Mucosa of descending colon (tissue), 3 donors: ENCODE data around the gene MACO1. TPM values are rescaled to one million over a fixed set of nuclear protein-coding genes. Genes with fewer than 3 reads are reported as not detected.
"Not testable (repeated sequence)": the region's sequence is repeated elsewhere in the genome, so short reads cannot be mapped to it uniquely, and the experiment has no call there.

Experiments used
- ATAC-seq: fragments of 200-7000 bp; cut with Tn5 transposase; one replicate; pipeline ENCODE4 v1.9.1; 2020; ENCODE audit warnings: mild to moderate bottlenecking, moderate library complexity
- DNase-seq, 3 donors: peaks; one replicate each; pipeline ENCODE4 v3.0.0-alpha.2; 2020
- H3K36me3 ChIP-seq: fragments of 200-600 bp; one replicate; pipeline ENCODE4 v1.8.0; 2021; ENCODE audit warnings: low read depth, mild to moderate bottlenecking
- H3K4me1 ChIP-seq: fragments of 200-600 bp; one replicate; pipeline ENCODE4 v1.8.0; 2021; ENCODE audit warnings: low read depth, mild to moderate bottlenecking
- H3K4me3 ChIP-seq: fragments of 200-600 bp; one replicate; pipeline ENCODE4 v1.8.0; 2021; ENCODE audit warnings: mild to moderate bottlenecking
- H3K9me3 ChIP-seq: fragments of 200-600 bp; one replicate; pipeline ENCODE4 v1.8.0; 2021; ENCODE audit warnings: mild to moderate bottlenecking
- intact Hi-C, 2 donors: fragments of 100-400 bp; cut with DNase I in 1 of 2; cut with micrococcal nuclease in 1 of 2; formaldehyde crosslinking; loops; one replicate each; pipeline versions ENCODE4 v1.11.0 to v1.11.1; 2022; cut with DNase I, micrococcal nuclease
- total RNA-seq, 3 donors: library from RNA; stranded (reverse); fragmentation: NEBNext Ultra II Directional in 2 of 3; extraction: Animal tissue kit (Norgen Biotek cat#: 25700) in 2 of 3; gene quantifications; one replicate each; pipeline versions ENCODE4 v1.2.1 to v1.2.4, GENCODE V29; 2021 to 2023
- TF ChIP-seq, protein P1 (sequence below): fragments of 200-600 bp; IDR thresholded peaks from one replicate; pipeline ENCODE4 v1.8.0; 2022; ENCODE audit warnings: antibody characterized with exemption, mild to moderate bottlenecking
- donor health status: DM: no; HTN: no; CAD: no; lungs with moderate emphysema.
- donor health status: DM: no; HTN: no; CAD: no.
- donor health status: DM: no; HTN: yes; CAD: no.

Gene MACO1
- total RNA-seq, 3 donors from 2014 or later, result 21.8 to 23.5 (median 22.5) TPM

DNA sequence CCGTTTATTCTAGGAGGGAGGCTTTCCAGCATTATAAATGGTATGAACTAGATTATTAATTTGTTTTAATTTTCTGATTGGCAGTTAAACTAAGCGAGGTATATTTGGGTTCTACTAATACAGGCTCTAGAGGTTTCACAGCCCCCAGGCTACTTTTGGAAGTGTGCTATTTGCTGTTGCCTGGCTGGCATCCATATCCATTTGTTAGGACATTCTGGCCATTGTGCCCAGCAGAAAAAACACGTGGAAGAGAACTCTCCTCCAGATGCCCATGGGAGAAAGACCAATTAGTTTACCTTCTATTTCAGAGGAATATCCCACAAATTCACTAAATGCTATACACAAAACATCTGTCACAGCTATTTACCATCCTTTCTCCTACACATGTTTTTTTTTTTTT lies 29.3 kb downstream of the MACO1 start:
- DNase-seq (no peak), ATAC-seq (no peak)
- H3K9me3 ChIP-seq, result no peaks in the 10 kb centered on the region
- TF ChIP-seq, protein P1, sequence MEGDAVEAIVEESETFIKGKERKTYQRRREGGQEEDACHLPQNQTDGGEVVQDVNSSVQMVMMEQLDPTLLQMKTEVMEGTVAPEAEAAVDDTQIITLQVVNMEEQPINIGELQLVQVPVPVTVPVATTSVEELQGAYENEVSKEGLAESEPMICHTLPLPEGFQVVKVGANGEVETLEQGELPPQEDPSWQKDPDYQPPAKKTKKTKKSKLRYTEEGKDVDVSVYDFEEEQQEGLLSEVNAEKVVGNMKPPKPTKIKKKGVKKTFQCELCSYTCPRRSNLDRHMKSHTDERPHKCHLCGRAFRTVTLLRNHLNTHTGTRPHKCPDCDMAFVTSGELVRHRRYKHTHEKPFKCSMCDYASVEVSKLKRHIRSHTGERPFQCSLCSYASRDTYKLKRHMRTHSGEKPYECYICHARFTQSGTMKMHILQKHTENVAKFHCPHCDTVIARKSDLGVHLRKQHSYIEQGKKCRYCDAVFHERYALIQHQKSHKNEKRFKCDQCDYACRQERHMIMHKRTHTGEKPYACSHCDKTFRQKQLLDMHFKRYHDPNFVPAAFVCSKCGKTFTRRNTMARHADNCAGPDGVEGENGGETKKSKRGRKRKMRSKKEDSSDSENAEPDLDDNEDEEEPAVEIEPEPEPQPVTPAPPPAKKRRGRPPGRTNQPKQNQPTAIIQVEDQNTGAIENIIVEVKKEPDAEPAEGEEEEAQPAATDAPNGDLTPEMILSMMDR, result no peak
- H3K4me3 ChIP-seq, result no peak overlapping the region
- H3K4me1 ChIP-seq, result peaks cover 5% of the 10 kb centered on the region
- intact Hi-C loops, result no loop called here
- H3K36me3 ChIP-seq, result no peaks in the 10 kb centered on the region

DNA sequence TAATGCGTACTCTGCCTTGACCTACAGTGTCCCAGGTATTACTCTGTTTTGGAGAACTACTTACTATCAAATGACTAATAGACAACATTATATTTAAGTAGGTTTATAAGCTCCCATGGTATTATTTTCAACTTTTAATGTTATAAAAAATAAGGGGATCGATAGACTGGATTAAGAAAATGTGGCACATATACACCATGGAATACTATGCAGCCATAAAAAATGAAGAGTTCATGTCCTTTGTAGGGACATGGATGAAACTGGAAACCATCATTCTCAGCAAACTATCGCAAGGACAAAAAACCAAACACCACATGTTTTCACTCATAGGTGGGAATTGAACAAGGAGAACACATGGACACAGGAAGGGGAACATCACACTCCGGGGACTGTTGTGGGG lies 30.1 kb downstream of the MACO1 start:
- DNase-seq, H3K9me3 ChIP-seq, intact Hi-C loops, H3K4me3 ChIP-seq, H3K4me1 ChIP-seq, H3K36me3 ChIP-seq, ATAC-seq: not testable (repeated sequence)

DNA sequence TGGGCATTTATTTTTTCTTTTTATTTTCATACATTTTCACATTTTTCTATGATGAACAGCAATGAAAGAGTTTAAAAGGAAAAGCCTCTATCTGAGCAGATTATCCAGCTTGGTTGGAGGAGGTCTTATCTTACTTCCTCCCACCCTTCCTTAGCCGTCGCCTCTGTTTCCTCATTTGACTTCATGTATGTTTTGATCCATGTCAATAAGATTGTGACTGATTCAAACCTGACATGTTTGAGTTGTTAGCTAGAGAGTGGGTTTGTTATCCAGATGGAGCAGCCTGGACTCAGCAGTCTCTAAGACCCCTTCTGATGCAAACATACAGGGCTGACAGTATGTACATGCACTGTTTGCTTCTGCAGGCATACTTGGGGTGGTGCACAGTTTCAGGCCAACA lies 31.2 kb downstream of the MACO1 start:
- TF ChIP-seq, protein P1, result no peak
- H3K4me1 ChIP-seq, result peaks cover 5% of the 10 kb centered on the region
- no peak for ATAC-seq
- no peaks in the 10 kb centered on the region for H3K36me3 ChIP-seq
- intact Hi-C loops, result no loop called here
- no peaks in the 10 kb centered on the region for H3K9me3 ChIP-seq
- no peak overlapping the region for H3K4me3 ChIP-seq
- no peak for DNase-seq

DNA sequence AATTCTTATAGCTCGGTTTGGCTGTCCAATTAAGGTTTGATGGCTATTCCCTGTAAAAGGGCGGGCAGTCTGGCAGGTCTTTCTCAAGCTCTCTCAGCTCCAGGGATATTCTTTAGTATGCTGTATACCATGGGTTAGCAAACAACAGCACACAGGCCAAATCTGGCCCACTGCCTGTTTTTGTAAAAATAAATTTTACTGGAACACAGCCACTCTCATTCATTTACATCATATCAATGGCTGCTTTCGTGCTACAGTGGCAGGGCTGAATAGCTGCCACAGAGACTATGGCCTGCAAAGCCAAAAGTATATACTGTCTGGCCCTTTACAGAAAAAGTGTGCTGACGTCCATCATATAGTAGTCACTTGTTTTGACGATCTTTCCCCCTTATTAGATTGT lies 32.0 kb downstream of the MACO1 start:
- TF ChIP-seq, protein P1, result no peak

DNA sequence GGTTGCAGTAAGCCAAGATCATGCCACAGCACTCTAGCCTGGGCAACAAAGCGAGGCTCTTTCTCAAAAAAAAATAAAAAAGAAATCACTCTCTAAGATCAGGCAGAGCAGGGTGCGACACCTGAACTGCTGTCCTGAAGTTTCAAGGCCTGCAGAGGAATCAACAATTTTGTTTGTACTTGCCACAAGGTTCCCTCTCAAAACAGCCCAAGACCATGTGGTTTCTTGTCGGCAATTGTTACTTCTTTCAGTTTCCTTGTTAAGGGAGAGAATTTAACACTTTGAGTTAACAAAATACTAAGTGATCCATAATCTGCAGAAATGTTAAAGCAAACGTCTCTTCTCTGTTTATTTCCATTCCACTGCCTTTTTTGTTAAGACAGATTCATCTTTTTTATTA lies 36.5 kb downstream of the MACO1 start:
- TF ChIP-seq, protein P1, result no peak
- intact Hi-C loops, result no loop called here
- no peak for DNase-seq
- H3K9me3 ChIP-seq, result no peaks in the 10 kb centered on the region
- H3K4me3 ChIP-seq, result no peak overlapping the region
- no peak for ATAC-seq
- peaks cover 4% of the 10 kb centered on the region for H3K4me1 ChIP-seq
- H3K36me3 ChIP-seq, result no peaks in the 10 kb centered on the region

More for the DNA sequence above, 32.0 kb downstream of the MACO1 start:
- intact Hi-C loops, result no loop called here
- ATAC-seq, result peak; percentile 77
- no peaks in the 10 kb centered on the region for H3K9me3 ChIP-seq
- H3K4me3 ChIP-seq, result no peak overlapping the region
- no peaks in the 10 kb centered on the region for H3K36me3 ChIP-seq
- peak in 2 of 3 donors; percentile 31 to 46 for DNase-seq
- peaks cover 5% of the 10 kb centered on the region for H3K4me1 ChIP-seq

DNA sequence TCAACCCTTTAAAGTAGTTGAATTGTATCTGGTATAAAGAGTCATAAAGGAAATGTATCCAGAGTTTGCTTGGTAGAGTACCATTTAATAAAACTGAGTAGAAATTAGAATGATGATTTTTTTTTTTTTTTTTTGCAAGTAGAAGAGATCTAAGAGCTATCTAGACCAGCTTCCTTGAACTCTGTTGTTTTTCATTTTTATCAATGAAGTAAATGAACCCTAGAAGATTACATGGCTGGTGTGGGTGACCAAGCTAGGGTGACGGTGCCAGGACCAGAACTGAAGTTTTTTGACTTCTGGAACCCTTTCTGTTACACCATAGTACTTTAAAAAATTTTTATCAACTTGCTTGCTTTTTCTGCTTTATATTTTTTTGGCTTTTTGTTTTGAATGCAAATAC lies 36.9 kb downstream of the MACO1 start:
- Histone ChIP-seq H3K4me3 (no peak overlapping the region), H3K9me3 (no peaks in the 10 kb centered on the region), H3K4me1 (no peaks in the 10 kb centered on the region), H3K36me3 (no peaks in the 10 kb centered on the region)
- TF ChIP-seq, protein P1, result no peak
- DNase-seq (no peak), ATAC-seq (no peak)
- intact Hi-C loops, result no loop called here
